HepG2 (cell line): ENCODE data around the gene P2RX6.

Experiments
- GABPA ChIP-seq, 2 experiments: IDR thresholded peaks; 2 replicates each; pipeline ENCODE4 v1.6.1; 2011 to 2016; ENCODE audit warnings: low read depth in 2 of 2, low read length in 1 of 2, missing biosample characterization in 1 of 2, missing genetic modification characterization in 1 of 2
- MED1 ChIP-seq: sonication (generic); formaldehyde crosslinking; IDR thresholded peaks from 2 replicates; pipeline ENCODE4 v1.4.0; 2020; ENCODE audit warnings: missing genetic modification reagents
- SNRNP70 ChIP-seq: fragments of 200-400 bp; formaldehyde crosslinking; IDR thresholded peaks from 2 replicates; pipeline ENCODE4 v1.6.1; 2017; ENCODE audit warnings: mild to moderate bottlenecking, low read depth, low read length, moderate library complexity
- TBL1XR1 ChIP-seq: fragments of 150-350 bp; IDR thresholded peaks from 2 replicates; pipeline ENCODE4 v1.6.1; 2014; ENCODE audit warnings: borderline replicate concordance, low read length; ENCODE audit not compliant: partially characterized antibody
- TCF12 ChIP-seq, 2 experiments: fragments of 450-650 bp in 1 of 2; sonication (generic) in 1 of 2; formaldehyde crosslinking in 1 of 2; IDR thresholded peaks; 2 replicates each; pipeline versions ENCODE4 v1.6.1 to v1.8.0; 2017 to 2022; ENCODE audit warnings: antibody characterized with exemption in 1 of 2, mild to moderate bottlenecking in 1 of 2, missing genetic modification reagents in 1 of 2, moderate library complexity in 1 of 2
- TRIM24 ChIP-seq: sonication (generic); formaldehyde crosslinking; IDR thresholded peaks from 2 replicates; pipeline ENCODE4 v1.8.0; 2022; ENCODE audit warnings: mild to moderate bottlenecking, missing genetic modification reagents
- ZNF292 ChIP-seq: sonication (generic); formaldehyde crosslinking; IDR thresholded peaks from 2 replicates; pipeline ENCODE4 v1.8.1; 2022; ENCODE audit warnings: mild to moderate bottlenecking, low read depth, missing genetic modification reagents, borderline replicate concordance
- ZNF780A ChIP-seq: sonication (generic); formaldehyde crosslinking; IDR thresholded peaks from 2 replicates; pipeline ENCODE4 v1.8.0; 2022; ENCODE audit warnings: mild to moderate bottlenecking, missing genetic modification reagents, moderate library complexity
- TF ChIP-seq, protein P1 (sequence below): sonication (generic); formaldehyde crosslinking; IDR thresholded peaks from 2 replicates; pipeline ENCODE4 v1.8.0; 2022; ENCODE audit warnings: missing genetic modification reagents, mild to moderate bottlenecking, moderate library complexity, borderline replicate concordance
- TF ChIP-seq, protein P2 (sequence below): IDR thresholded peaks from 2 replicates; pipeline ENCODE4 v1.6.1; 2016; ENCODE audit warnings: low read depth, borderline replicate concordance

DNA sequence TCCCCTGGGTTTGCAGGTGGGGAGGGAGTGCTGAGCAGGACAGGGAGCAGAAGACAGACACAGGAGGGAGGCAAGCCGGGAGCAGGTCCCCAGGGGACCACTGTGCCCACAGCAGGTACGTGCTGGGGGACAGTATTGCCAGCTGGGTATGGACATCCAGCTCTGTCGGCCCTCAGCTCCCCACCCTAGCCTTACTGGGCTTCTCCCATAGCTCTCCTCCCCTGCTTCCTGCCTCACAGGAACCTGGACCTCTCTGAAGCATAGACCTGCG lies 40.5 kb downstream of the P2RX6 start:
- TF ChIP-seq TCF12 (IDR thresholded peaks at IDR 0.05) (no peak), TCF12 (CRISPR knock-in tag; IDR thresholded peaks at IDR 0.05) (no peak), ZNF292 (CRISPR knock-in tag) (no peak), GABPA (IDR thresholded peaks at IDR 0.05; ENCODE audit: low read depth, low read length) (no peak), GABPA (CRISPR knock-in tag; IDR thresholded peaks at IDR 0.05; ENCODE audit: low read depth) (no peak), SNRNP70 (no peak), MED1 (CRISPR knock-in tag) (no peak), TBL1XR1 (no peak), TRIM24 (no peak), ZNF780A (no peak)
- TF ChIP-seq, protein P1, sequence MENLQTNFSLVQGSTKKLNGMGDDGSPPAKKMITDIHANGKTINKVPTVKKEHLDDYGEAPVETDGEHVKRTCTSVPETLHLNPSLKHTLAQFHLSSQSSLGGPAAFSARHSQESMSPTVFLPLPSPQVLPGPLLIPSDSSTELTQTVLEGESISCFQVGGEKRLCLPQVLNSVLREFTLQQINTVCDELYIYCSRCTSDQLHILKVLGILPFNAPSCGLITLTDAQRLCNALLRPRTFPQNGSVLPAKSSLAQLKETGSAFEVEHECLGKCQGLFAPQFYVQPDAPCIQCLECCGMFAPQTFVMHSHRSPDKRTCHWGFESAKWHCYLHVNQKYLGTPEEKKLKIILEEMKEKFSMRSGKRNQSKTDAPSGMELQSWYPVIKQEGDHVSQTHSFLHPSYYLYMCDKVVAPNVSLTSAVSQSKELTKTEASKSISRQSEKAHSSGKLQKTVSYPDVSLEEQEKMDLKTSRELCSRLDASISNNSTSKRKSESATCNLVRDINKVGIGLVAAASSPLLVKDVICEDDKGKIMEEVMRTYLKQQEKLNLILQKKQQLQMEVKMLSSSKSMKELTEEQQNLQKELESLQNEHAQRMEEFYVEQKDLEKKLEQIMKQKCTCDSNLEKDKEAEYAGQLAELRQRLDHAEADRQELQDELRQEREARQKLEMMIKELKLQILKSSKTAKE (CRISPR knock-in tag): no peak
- TF ChIP-seq, protein P2, sequence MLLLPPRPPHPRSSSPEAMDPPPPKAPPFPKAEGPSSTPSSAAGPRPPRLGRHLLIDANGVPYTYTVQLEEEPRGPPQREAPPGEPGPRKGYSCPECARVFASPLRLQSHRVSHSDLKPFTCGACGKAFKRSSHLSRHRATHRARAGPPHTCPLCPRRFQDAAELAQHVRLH (CRISPR knock-in tag): no peak
